ENCODE results near the gene ATOH7. TPM values are rescaled to one million over a fixed set of nuclear protein-coding genes. Genes with fewer than 3 reads are reported as not detected.

Gene ATOH7
- total and polyA plus RNA-seq, 9 of the 15 experiments (the other 6 are each of a cell fraction or from before 2014, with no cell fraction given): not detected

DNA sequence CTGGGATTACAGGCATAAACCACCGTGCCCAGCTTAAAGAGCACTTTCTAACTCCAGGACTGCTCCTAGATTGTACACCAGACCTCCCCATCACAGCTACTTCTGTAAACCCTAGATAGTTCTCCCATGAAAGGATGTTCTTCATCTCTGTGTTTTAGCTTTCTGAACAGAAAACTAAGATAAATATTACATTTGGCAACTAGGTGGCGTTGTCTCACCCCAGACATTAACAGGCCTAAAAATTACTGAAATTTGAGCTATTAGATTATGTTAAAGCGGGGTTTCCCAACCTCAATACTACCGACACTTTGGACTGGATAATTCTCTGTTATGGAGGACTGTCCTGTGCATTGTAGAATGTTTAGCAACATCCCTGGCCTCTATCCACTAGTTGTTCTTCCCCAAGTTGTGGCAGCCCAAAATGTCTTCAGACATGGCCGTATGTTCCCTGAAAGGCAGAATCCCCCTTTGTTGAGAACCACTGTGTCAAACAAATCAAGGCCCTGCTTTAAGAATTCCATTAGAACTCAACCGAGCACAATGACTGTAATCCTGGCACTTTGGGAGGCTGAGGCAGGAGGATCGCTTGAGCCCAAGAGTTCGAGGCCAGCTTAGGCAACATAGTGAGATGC lies 19.1 kb downstream of the ATOH7 start (continued):
- 0 out of 2 replicates have a peak, but pooled peaks have one; percentile 21 for TF ChIP-seq ARID3A (IDR thresholded peaks at IDR 0.05; ENCODE audit: borderline replicate concordance, low read depth, low read length)
- no peak for TF ChIP-seq PHF21A (IDR thresholded peaks at IDR 0.05; ENCODE audit: borderline replicate concordance, low read depth)
- TF ChIP-seq, protein P1, sequence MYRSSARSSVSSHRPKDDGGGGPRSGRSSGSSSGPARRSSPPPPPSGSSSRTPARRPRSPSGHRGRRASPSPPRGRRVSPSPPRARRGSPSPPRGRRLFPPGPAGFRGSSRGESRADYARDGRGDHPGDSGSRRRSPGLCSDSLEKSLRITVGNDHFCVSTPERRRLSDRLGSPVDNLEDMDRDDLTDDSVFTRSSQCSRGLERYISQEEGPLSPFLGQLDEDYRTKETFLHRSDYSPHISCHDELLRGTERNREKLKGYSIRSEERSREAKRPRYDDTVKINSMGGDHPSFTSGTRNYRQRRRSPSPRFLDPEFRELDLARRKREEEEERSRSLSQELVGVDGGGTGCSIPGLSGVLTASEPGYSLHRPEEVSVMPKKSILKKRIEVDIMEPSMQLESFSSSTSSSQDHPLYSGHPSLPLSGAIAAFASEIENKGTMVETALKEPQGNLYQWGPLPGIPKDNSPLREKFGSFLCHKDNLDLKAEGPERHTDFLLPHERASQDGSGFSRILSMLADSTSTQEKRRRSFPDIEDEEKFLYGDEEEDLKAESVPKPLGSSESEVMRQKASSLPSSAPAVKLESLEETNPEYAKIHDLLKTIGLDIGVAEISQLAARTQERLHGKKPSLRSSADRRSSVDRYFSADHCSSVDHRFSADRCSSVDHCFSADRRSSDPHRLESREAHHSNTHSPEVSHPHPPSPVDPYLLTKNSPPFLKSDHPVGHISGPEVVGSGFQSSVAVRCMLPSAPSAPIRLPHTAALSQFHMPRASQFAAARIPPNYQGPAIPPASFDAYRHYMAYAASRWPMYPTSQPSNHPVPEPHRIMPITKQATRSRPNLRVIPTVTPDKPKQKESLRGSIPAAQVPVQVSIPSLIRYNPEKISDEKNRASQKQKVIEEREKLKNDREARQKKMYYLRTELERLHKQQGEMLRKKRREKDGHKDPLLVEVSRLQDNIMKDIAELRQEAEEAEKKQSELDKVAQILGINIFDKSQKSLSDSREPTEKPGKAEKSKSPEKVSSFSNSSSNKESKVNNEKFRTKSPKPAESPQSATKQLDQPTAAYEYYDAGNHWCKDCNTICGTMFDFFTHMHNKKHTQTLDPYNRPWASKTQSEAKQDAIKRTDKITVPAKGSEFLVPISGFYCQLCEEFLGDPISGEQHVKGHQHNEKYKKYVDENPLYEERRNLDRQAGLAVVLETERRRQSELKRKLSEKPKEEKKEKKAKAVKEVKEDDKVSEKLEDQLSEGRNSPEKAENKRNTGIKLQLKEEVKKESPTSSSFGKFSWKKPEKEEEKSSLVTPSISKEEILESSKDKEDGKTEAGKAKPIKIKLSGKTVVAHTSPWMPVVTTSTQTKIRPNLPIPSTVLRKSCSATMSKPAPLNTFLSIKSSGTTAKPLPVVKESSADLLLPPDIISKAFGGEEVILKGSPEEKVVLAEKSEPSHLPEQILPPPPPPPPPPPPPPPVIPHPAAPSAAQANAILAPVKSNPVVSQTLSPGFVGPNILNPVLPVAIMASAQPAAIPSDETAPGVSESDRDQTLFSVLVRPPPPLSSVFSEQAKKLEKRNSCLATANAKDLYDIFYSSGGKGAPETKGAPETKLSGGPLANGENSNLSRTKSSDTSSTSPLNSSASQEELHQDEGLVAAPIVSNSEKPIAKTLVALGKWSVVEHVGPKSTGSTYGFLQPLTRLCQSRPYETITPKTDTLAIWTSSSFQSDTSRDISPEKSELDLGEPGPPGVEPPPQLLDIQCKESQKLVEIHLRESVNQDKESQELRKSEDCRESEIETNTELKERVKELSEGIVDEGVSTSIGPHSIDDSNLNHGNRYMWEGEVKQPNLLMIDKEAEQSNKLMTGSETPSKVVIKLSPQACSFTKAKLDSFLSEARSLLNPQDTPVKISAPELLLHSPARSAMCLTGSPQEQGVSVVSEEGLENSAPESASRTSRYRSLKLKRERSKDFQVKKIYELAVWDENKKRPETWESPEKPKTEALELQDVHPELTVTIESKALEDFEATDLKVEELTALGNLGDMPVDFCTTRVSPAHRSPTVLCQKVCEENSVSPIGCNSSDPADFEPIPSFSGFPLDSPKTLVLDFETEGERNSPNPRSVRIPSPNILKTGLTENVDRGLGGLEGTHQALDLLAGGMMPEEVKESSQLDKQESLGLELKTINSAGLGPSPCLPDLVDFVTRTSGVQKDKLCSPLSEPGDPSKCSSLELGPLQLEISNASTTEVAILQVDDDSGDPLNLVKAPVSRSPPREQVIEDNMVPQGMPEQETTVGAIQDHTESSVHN (IDR thresholded peaks at IDR 0.05; ENCODE audit: borderline replicate concordance in 1 of 2, low read depth in 1 of 2): no peak
- TF ChIP-seq FUS (optimal IDR thresholded peaks at IDR 0.05; ENCODE audit: low read depth, low read length): no peak
- no peak for TF ChIP-seq SNRNP70 (optimal IDR thresholded peaks at IDR 0.05; ENCODE audit: low read depth, low read length)
- TF ChIP-seq ZBTB49 (CRISPR knock-in tag; IDR thresholded peaks at IDR 0.05; ENCODE audit: borderline replicate concordance): no peak
- no peak for TF ChIP-seq ZNF165 (CRISPR knock-in tag; IDR thresholded peaks at IDR 0.05; ENCODE audit: borderline replicate concordance)
- no peak for TF ChIP-seq POLR3G (IDR thresholded peaks at IDR 0.05; ENCODE audit: extremely low read depth, insufficient read length, insufficient replicate concordance)
- TF ChIP-seq FOXO4 (CRISPR knock-in tag; IDR thresholded peaks at IDR 0.05): no peak
- no peak for TF ChIP-seq ZBED1 (IDR thresholded peaks at IDR 0.05)
- TF ChIP-seq NFE2 (IDR thresholded peaks at IDR 0.05; ENCODE audit: low read depth): no peak

Measured in K562 (cell line).